HCT116 (cell line): Measurements from ENCODE around the gene S100A1.

Experiments used
- CEBPB ChIP-seq: IDR thresholded peaks from 2 replicates; pipeline ENCODE4 v1.6.1; 2012; ENCODE audit warnings: low read depth
- POLR2A ChIP-seq: IDR thresholded peaks from 2 replicates; pipeline ENCODE4 v1.7.0; 2011; ENCODE audit warnings: borderline replicate concordance; ENCODE audit not compliant: insufficient read depth, insufficient read length; ENCODE audit errors: extremely low read depth
- POLR2AphosphoS5 ChIP-seq: IDR thresholded peaks from 2 replicates; pipeline ENCODE4 v1.6.1; 2011; ENCODE audit warnings: mild to moderate bottlenecking, low read depth, low read length, moderate library complexity
- RAD21 ChIP-seq: IDR thresholded peaks from 2 replicates; pipeline ENCODE4 v1.6.1; 2012; ENCODE audit warnings: low read depth, mild to moderate bottlenecking
- TF ChIP-seq, protein P1 (sequence below): IDR thresholded peaks from 2 replicates; pipeline ENCODE4 v1.6.1; 2012
- TF ChIP-seq, protein P2 (sequence below), 3 experiments: fragments of 200-600 bp in 1 of 3; sonication (generic) in 1 of 3; IDR thresholded peaks in 2 of 3; conservative IDR thresholded peaks in 1 of 3; 2 replicates each; pipeline ENCODE4 v1.5.1; 2012 to 2017; ENCODE audit warnings: low read depth in 2 of 3, low read length in 2 of 3, antibody characterized with exemption in 1 of 3, borderline replicate concordance in 1 of 3, control low read depth in 1 of 3, mild to moderate bottlenecking in 1 of 3, mixed read lengths in 1 of 3, mixed run types in 1 of 3, moderate library complexity in 1 of 3; ENCODE audit not compliant: insufficient read depth in 1 of 3
- TF ChIP-seq, protein P3 (sequence below): IDR thresholded peaks from 2 replicates; pipeline ENCODE4 v1.6.1; 2012; ENCODE audit warnings: low read depth
- TF ChIP-seq, protein P4 (sequence below): IDR thresholded peaks from 2 replicates; pipeline ENCODE4 v1.6.1; 2012

DNA sequence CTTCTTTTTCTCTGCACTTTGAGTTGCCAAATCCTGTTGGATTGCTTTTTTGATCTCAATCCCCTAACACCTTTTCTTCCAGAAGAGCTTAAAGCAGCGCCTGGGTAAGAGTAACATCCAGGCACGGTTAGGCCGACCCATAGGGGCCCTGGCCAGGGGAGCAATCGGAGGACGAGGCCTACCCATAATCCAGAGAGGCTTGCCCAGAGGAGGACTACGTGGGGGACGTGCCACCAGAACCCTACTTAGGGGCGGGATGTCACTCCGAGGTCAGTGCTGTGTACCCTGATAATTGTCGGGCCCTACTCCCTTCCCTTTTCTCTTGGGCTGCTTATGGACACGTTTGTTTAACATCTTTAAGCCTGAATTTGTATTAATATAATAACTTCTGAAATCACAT lies 13.9 kb downstream of the S100A1 start:
- TF ChIP-seq POLR2AphosphoS5 (no peak), POLR2A (no peak), CEBPB (no peak), RAD21 (no peak)
- TF ChIP-seq, protein P1, sequence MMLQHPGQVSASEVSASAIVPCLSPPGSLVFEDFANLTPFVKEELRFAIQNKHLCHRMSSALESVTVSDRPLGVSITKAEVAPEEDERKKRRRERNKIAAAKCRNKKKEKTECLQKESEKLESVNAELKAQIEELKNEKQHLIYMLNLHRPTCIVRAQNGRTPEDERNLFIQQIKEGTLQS: no peak
- TF ChIP-seq, protein P2, sequence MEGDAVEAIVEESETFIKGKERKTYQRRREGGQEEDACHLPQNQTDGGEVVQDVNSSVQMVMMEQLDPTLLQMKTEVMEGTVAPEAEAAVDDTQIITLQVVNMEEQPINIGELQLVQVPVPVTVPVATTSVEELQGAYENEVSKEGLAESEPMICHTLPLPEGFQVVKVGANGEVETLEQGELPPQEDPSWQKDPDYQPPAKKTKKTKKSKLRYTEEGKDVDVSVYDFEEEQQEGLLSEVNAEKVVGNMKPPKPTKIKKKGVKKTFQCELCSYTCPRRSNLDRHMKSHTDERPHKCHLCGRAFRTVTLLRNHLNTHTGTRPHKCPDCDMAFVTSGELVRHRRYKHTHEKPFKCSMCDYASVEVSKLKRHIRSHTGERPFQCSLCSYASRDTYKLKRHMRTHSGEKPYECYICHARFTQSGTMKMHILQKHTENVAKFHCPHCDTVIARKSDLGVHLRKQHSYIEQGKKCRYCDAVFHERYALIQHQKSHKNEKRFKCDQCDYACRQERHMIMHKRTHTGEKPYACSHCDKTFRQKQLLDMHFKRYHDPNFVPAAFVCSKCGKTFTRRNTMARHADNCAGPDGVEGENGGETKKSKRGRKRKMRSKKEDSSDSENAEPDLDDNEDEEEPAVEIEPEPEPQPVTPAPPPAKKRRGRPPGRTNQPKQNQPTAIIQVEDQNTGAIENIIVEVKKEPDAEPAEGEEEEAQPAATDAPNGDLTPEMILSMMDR (IDR thresholded peaks at IDR 0.05 in 2 of 3, conservative IDR thresholded peaks at IDR 0.05 in 1 of 3; ENCODE audit: borderline replicate concordance in 1 of 3, insufficient read depth in 1 of 3, low read depth in 2 of 3, low read length in 2 of 3): no peak
- TF ChIP-seq, protein P3, sequence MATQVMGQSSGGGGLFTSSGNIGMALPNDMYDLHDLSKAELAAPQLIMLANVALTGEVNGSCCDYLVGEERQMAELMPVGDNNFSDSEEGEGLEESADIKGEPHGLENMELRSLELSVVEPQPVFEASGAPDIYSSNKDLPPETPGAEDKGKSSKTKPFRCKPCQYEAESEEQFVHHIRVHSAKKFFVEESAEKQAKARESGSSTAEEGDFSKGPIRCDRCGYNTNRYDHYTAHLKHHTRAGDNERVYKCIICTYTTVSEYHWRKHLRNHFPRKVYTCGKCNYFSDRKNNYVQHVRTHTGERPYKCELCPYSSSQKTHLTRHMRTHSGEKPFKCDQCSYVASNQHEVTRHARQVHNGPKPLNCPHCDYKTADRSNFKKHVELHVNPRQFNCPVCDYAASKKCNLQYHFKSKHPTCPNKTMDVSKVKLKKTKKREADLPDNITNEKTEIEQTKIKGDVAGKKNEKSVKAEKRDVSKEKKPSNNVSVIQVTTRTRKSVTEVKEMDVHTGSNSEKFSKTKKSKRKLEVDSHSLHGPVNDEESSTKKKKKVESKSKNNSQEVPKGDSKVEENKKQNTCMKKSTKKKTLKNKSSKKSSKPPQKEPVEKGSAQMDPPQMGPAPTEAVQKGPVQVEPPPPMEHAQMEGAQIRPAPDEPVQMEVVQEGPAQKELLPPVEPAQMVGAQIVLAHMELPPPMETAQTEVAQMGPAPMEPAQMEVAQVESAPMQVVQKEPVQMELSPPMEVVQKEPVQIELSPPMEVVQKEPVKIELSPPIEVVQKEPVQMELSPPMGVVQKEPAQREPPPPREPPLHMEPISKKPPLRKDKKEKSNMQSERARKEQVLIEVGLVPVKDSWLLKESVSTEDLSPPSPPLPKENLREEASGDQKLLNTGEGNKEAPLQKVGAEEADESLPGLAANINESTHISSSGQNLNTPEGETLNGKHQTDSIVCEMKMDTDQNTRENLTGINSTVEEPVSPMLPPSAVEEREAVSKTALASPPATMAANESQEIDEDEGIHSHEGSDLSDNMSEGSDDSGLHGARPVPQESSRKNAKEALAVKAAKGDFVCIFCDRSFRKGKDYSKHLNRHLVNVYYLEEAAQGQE: no peak
- TF ChIP-seq, protein P4, sequence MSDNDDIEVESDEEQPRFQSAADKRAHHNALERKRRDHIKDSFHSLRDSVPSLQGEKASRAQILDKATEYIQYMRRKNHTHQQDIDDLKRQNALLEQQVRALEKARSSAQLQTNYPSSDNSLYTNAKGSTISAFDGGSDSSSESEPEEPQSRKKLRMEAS: no peak
